Muscle of back (tissue), 11 donors: ENCODE measurements around the gene RECK. TPM values are rescaled to one million over a fixed set of nuclear protein-coding genes. Genes with fewer than 3 reads are reported as not detected.

ENCODE experiments used
- DNase-seq, 3 donors: peaks; one replicate each; pipeline versions ENCODE4 v3.0.0 to v3.0.0-alpha.2; 2013
- polyA plus RNA-seq, 10 donors: library from polyadenylated mRNA; unstranded; fragments of 120-200 nt; gene quantifications; one replicate each; pipeline ENCODE4 v1.2.1, GENCODE V29; 2013; ENCODE audit not compliant: insufficient read length in 10 of 10

The RECK gene
- polyA plus RNA-seq, 10 donors = 23.3 to 55.7 (median 28.1) TPM

- DNase-seq = no peak
Measured at GRCh38 chr9:36138496-36138895, 101.8 kb downstream of the RECK start.

- no peak for DNase-seq
Measured at GRCh38 chr9:36138901-36139300, 102.2 kb downstream of the RECK start.

- no peak for DNase-seq
Measured at GRCh38 chr9:36140086-36141084, 103.7 kb downstream of the RECK start.

- DNase-seq = peak in 1 of 3 donors; percentile 48
Measured at GRCh38 chr9:36141288-36141687, 104.6 kb downstream of the RECK start.

GRCh38 chr9:36141761-36142160 is 105.0 kb downstream of the RECK start:
- no peak for DNase-seq

- no peak for DNase-seq
Measured at GRCh38 chr9:36142510-36143244, 106.0 kb downstream of the RECK start.

GRCh38 chr9:36143245-36143641 is 106.5 kb downstream of the RECK start:
- no peak for DNase-seq

GRCh38 chr9:36144309-36145232 is 107.9 kb downstream of the RECK start:
- no peak for DNase-seq

- DNase-seq = no peak
Measured at GRCh38 chr9:36145970-36146369, 109.3 kb downstream of the RECK start.

GRCh38 chr9:36146651-36147050 is 109.9 kb downstream of the RECK start:
- DNase-seq = no peak

- DNase-seq = no peak
Measured at GRCh38 chr9:36147441-36148175, 110.9 kb downstream of the RECK start.

- peak; percentile 90 to 95 (median 92) for DNase-seq
Measured at GRCh38 chr9:36148311-36149051, 111.8 kb downstream of the RECK start.

GRCh38 chr9:36149197-36149596 is 112.5 kb downstream of the RECK start:
- no peak for DNase-seq

GRCh38 chr9:36150574-36151315 is 114.0 kb downstream of the RECK start:
- no peak for DNase-seq

GRCh38 chr9:36151316-36152210 is 114.8 kb downstream of the RECK start:
- DNase-seq = peak in 1 of 3 donors; percentile 55

- no peak for DNase-seq
Measured at GRCh38 chr9:36152741-36153438, 116.2 kb downstream of the RECK start.

- DNase-seq = no peak
Measured at GRCh38 chr9:36153746-36154145, 117.0 kb downstream of the RECK start.
